HG03457 (cell line): ENCODE results near the gene PIK3R4.

Experiments
- ATAC-seq: cut with Tn5 transposase; IDR thresholded peaks from one replicate; pipeline ENCODE4 v1.9.1; 2021; ENCODE audit warnings: moderate number of reproducible peaks; ENCODE audit not compliant: unreplicated experiment

PIK3R4 gene

GRCh38 chr3:130645261-130645660 lies 101.4 kb downstream of the PIK3R4 start:
- no peak for ATAC-seq

GRCh38 chr3:130644628-130645253 lies 101.9 kb downstream of the PIK3R4 start:
- ATAC-seq: no peak

- ATAC-seq: no peak
Observed at GRCh38 chr3:130640027-130640426, 106.6 kb downstream of the PIK3R4 start.

- no peak for ATAC-seq
Observed at GRCh38 chr3:130636480-130637234, 110.0 kb downstream of the PIK3R4 start.

GRCh38 chr3:130635978-130636377 lies 110.7 kb downstream of the PIK3R4 start:
- no peak for ATAC-seq

GRCh38 chr3:130635285-130635684 lies 111.3 kb downstream of the PIK3R4 start:
- ATAC-seq: no peak
